Bronchial epithelial cell (primary cell): ENCODE results near the gene FTO. TPM values are rescaled to one million over a fixed set of nuclear protein-coding genes. Genes with fewer than 3 reads are reported as not detected.

Source experiments
- DNase-seq: peaks from one replicate; pipeline ENCODE4 v3.0.0-alpha.2; 2010; ENCODE audit warnings: low read depth
- FAIRE-seq: peaks from 2 replicates; lab custom pipeline; 2011; peaks lifted over from hg19 to GRCh38; lab: Jason Lieb, UNC
- H3K27me3 ChIP-seq: 2 replicates; pipeline ENCODE4 v1.5.1; 2011; ENCODE audit warnings: low read length; ENCODE audit not compliant: control insufficient read depth, insufficient read depth
- H3K36me3 ChIP-seq: 2 replicates; pipeline ENCODE4 v1.5.1; 2011; ENCODE audit warnings: low read length; ENCODE audit not compliant: control insufficient read depth, insufficient read depth
- H3K4me3 ChIP-seq: 2 replicates; pipeline ENCODE4 v1.5.1; 2011; ENCODE audit warnings: mild to moderate bottlenecking, low read depth, low read length, control low read depth
- total RNA-seq: library from RNA; depleted of rRNA; stranded (reverse); fragments of >200 nt; gene quantifications from 2 replicates; pipeline ENCODE4 v1.2.1, GENCODE V29; 2014
- TF ChIP-seq, protein P1 (sequence below): IDR thresholded peaks from 2 replicates; pipeline ENCODE4 v1.5.1; 2011; ENCODE audit warnings: mild to moderate bottlenecking, moderate library complexity, low read length, control low read depth, inconsistent platforms; ENCODE audit not compliant: insufficient read depth, severe bottlenecking

The FTO gene
- total RNA-seq, 1 donor from 2014 or later: 41.6 TPM

GRCh38 chr16:53668869-53669268, 35.1 kb upstream of the FTO start:
- TF ChIP-seq, protein P1, sequence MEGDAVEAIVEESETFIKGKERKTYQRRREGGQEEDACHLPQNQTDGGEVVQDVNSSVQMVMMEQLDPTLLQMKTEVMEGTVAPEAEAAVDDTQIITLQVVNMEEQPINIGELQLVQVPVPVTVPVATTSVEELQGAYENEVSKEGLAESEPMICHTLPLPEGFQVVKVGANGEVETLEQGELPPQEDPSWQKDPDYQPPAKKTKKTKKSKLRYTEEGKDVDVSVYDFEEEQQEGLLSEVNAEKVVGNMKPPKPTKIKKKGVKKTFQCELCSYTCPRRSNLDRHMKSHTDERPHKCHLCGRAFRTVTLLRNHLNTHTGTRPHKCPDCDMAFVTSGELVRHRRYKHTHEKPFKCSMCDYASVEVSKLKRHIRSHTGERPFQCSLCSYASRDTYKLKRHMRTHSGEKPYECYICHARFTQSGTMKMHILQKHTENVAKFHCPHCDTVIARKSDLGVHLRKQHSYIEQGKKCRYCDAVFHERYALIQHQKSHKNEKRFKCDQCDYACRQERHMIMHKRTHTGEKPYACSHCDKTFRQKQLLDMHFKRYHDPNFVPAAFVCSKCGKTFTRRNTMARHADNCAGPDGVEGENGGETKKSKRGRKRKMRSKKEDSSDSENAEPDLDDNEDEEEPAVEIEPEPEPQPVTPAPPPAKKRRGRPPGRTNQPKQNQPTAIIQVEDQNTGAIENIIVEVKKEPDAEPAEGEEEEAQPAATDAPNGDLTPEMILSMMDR: no peak
- no peaks in the 10 kb centered on the region for H3K36me3 ChIP-seq
- no peak for DNase-seq
- H3K27me3 ChIP-seq: no peaks in the 10 kb centered on the region
- H3K4me3 ChIP-seq: no peak overlapping the region
- FAIRE-seq: no peak

DNA sequence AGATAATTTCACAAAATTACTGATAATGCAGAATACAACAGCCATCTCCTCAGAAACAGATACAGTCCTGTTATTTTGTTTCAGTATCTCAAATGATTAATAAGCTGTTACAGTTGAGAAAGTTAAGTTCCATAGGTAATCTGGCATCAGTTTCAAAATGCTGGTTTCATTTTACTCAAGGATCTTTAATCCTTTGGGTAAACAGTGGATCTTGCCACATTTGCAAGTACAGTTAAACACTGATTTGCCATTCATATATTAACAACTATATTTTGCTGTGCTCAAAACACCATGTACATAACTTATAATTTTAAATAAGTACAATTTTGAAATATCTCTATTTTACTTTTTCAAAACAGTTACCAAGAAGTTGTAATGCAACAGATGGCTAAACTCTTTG, 31.5 kb upstream of the FTO start:
- H3K36me3 ChIP-seq: no peaks in the 10 kb centered on the region
- DNase-seq (peak; percentile 45), FAIRE-seq (no peak)
- TF ChIP-seq, protein P1: no peak
- H3K4me3 ChIP-seq: no peak overlapping the region
- no peaks in the 10 kb centered on the region for H3K27me3 ChIP-seq

DNA sequence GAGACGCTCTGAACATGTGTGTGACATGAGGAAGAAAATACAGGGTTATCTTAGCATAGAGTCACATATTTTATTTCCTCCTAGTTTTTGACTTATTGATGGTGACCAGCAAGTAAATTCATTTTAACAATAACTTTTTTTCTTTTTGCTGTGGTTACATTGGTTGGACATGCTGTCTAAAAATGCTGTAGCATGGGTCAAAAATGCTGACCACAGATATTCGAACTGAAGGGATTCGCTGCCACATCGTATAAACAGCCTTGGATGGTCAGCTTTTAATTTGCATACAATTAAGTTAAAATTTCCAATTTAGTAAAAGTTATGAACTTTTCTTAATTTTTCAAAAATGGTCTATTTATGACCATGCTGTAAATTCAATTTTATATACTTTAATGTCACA, 30.8 kb upstream of the FTO start:
- DNase-seq: no peak
- no peak for FAIRE-seq

GRCh38 chr16:53678155-53678554, 25.8 kb upstream of the FTO start:
- H3K27me3 ChIP-seq: no peaks in the 10 kb centered on the region
- H3K4me3 ChIP-seq: no peak overlapping the region
- FAIRE-seq: no peak
- H3K36me3 ChIP-seq: no peaks in the 10 kb centered on the region
- no peak for DNase-seq
- TF ChIP-seq, protein P1: no peak

More for the DNA sequence above, 30.8 kb upstream of the FTO start:
- TF ChIP-seq, protein P1: no peak
- Histone ChIP-seq H3K36me3 (no peaks in the 10 kb centered on the region), H3K4me3 (no peak overlapping the region), H3K27me3 (no peaks in the 10 kb centered on the region)

GRCh38 chr16:53678756-53679343, 25.1 kb upstream of the FTO start:
- FAIRE-seq (no peak), DNase-seq (no peak)
- no peak overlapping the region for H3K4me3 ChIP-seq
- H3K27me3 ChIP-seq: no peaks in the 10 kb centered on the region
- no peaks in the 10 kb centered on the region for H3K36me3 ChIP-seq
- TF ChIP-seq, protein P1: no peak

GRCh38 chr16:53680756-53681155, 23.2 kb upstream of the FTO start:
- DNase-seq (no peak), FAIRE-seq (no peak)
- Histone ChIP-seq H3K36me3 (no peaks in the 10 kb centered on the region), H3K27me3 (no peaks in the 10 kb centered on the region), H3K4me3 (no peak overlapping the region)
- TF ChIP-seq, protein P1: no peak
